Jurkat, Clone E6-1 (cell line): ENCODE measurements around the gene EFNA2.

Source experiments
- DNase-seq: peaks from one replicate; pipeline ENCODE4 v3.0.0-alpha.2; 2011; ENCODE audit warnings: low read depth, low spot score
- H3K4me3 ChIP-seq: 2 replicates; pipeline ENCODE4 v1.5.1; 2011; ENCODE audit warnings: mild to moderate bottlenecking, low read length, control low read depth, moderate library complexity

Gene EFNA2

DNA sequence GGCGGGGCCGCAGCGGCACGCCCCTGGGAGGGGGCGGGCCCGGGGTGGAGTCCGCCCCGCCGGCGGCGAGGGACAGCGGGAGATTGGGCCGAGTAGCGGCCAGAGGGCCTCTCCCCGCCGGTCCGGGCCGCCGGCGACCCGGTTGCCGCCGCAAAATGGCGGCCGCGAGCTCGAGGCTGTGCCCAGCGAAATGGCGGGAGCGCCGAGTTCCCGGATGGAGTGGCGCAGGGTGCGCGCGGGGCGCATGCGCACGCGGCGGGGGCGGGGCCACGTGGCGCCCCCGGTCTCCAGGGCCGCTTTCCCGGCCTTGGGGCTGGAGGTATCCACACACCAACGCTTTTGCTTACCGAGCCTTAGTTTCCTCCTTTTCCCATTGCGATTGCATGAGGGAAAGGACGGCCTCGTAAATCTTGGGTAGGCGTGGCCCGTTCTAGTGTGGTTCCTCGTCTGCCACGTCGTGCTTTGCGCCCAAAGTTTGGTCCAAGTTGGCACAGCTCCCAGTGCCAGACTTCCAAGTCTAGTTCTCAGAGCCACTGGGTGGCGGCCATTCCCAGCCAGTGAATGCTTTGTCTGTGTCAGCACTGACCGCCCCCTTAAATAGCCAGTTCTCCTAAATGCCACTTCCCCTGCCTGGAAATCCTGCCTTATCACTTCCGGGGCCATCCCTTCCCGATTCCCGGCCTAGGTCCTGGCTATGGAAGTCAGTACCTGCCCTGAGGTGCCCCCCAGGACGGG, 16.0 kb upstream of the EFNA2 start:
- DNase-seq = peak; percentile 72
- peak overlapping the region; percentile 98 for H3K4me3 ChIP-seq

DNA sequence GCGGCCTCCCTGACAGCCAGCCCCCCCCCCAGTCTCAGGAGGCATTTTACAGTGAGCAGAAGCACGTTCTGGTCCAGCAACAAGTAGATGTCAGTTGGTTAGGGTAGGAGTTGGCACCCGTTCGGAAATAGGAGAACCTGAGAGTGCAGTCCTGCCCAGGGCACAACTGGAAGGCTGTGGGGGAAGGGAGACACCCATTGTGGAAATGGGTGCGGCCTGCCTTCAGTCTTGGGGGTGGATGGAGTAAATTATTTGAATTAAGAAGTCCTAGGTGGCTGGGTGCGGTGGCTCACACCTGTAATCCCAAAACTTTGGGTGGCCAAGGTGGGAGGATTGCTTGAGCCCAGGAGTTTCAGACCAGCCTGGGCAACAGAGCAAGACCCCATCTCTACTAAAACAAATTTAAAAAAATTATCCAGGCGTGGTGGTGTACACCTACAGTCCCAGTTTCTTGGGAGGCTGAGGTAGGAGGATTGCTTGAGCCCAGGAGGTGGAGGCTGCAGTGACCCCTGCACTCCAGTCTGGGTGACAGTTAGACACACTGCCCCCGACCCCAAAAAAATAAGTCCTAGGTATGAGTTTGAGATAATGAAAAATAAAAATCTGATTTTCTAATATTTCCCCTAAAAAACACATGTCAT, 15.3 kb upstream of the EFNA2 start:
- H3K4me3 ChIP-seq = peak overlapping the region; percentile 98
- no peak for DNase-seq

- H3K4me3 ChIP-seq = peak overlapping the region; percentile 98
These were observed 14.7 kb upstream of the EFNA2 start for GRCh38 chr19:1270854-1271527.

DNA sequence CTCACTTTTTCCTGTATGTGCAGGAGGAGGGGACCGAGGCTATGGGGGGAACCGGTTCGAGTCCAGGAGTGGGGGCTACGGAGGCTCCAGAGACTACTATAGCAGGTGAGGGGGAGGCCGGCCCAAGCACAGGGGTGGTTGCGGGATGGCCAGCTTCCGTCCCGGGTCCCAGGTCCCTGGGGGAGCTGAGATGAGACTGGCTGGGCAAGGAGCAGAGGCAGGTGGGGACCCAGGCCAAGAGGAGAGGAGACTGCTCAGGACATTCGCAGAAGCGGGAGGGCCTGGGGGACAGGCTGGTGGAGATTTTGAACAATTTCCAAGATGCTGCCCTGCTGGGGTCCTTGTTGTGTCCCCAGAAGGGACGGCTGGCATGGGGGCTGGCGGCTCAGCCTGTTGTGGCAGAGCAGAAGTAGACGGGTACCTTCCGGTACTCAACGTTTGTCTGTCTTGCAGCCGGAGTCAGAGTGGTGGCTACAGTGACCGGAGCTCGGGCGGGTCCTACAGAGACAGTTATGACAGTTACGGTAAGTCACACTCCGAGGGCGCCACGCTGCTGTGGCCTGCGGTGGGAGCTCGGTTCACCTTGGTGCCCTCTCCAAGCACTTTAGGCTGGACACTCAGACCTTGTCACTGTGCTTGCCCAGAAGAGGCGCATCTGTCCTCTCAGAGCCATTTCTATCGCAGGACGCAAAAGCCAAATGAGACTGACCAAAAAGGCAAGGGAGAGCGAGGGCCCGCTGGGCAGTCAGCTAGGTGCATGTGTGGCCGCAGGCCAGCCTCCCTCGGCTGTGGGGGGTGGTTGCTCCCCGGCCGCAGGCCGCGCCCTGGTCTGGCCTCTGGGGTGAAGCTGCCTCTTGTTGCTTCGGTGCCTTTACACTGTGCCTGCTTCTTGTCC, 13.9 kb upstream of the EFNA2 start:
- H3K4me3 ChIP-seq = no peak overlapping the region
- DNase-seq = no peak

More at GRCh38 chr19:1270854-1271527, 14.7 kb upstream of the EFNA2 start:
- no peak for DNase-seq

DNA sequence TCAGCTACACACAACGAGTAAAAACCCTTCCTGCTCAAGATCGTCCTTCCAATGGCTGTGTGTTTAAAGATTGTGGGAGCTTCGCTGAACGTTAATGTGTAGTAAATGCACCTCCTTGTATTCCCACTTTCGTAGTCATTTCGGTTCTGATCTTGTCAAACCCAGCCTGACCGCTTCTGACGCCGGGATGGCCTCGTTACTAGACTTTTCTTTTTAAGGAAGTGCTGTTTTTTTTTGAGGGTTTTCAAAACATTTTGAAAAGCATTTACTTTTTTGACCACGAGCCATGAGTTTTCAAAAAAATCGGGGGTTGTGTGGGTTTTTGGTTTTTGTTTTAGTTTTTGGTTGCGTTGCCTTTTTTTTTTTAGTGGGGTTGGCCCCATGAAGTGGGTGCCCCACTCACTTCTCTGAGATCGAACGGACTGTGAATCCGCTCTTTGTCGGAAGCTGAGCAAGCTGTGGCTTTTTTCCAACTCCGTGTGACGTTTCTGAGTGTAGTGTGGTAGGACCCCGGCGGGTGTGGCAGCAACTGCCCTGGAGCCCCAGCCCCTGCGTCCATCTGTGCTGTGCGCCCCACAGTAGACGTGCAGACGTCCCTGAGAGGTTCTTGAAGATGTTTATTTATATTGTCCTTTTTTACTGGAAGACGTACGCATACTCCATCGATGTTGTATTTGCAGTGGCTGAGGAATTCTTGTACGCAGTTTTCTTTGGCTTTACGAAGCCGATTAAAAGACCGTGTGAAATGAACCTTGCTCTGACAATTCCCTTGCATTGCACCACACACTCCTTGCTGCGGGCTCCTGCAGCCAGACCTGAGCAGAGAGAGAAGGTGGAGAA, 13.0 kb upstream of the EFNA2 start:
- no peak for DNase-seq
- no peak overlapping the region for H3K4me3 ChIP-seq

GRCh38 chr19:1273263-1274041, 12.2 kb upstream of the EFNA2 start:
- no peak overlapping the region; the same call in 1 of the 2 replicates for H3K4me3 ChIP-seq
- DNase-seq = no peak

GRCh38 chr19:1274081-1274851, 11.4 kb upstream of the EFNA2 start:
- H3K4me3 ChIP-seq = peak overlapping the region; percentile 60
- DNase-seq = no peak

GRCh38 chr19:1274852-1275259, 10.8 kb upstream of the EFNA2 start:
- H3K4me3 ChIP-seq = peak overlapping the region; percentile 60
- DNase-seq = no peak

GRCh38 chr19:1275260-1275975, 10.3 kb upstream of the EFNA2 start, which contains the start of gene FAM174C:
TSS of gene FAM174C (plus strand) at chr19:1275530. CDS start at chr19:1275550, 20 bp downstream.
- peak; percentile 96 for DNase-seq
- H3K4me3 ChIP-seq = peak within 1 kb of the TSS; percentile 88

GRCh38 chr19:1275976-1276627, 9.6 kb upstream of the EFNA2 start:
- DNase-seq = no peak
- H3K4me3 ChIP-seq = peak overlapping the region; percentile 88

DNA sequence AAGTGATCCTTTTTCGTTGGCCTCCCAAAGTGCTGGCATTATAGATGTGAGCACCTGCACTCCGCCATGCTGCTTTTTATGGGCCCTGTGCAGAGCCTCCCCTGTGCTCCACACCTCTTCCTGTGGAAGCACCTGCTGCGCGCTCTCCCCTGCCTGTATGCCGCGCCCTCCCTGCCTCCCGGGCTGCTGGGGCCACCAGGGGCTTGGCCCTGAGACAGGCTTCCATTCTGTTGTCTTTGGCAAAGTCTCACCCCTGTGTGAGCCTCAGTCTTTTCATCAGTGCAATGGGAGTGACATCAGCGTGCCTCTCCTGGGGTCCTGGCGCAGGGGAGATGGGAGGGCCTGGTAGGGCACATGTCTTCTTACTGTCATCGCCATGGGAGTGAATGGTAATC, 9.0 kb upstream of the EFNA2 start:
- DNase-seq = no peak

GRCh38 chr19:1277061-1277460, 8.6 kb upstream of the EFNA2 start:
- H3K4me3 ChIP-seq = peak overlapping the region; percentile 88
- no peak for DNase-seq

More for the DNA sequence above, 9.0 kb upstream of the EFNA2 start:
- peak overlapping the region; percentile 88 for H3K4me3 ChIP-seq

DNA sequence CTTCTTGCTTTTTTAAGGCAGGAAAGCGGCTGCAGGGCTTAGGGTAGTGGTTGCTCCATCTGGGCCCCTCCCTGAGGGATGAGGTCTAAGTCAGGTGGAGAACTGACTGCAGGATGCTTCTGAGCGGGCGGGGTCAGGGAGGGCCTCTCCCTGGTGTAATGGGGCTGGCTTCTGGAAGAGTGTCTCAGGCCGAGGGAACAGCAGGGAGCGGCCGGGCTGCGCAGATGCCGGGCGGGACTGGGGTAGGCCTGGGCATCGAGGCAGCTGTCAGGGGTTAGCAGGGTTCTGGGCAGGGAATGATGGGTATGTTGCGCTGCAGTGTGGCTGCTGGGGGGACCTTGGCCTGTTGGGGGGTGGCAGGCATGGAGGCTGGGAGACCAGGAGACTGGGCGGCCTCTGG, 7.6 kb upstream of the EFNA2 start:
- H3K4me3 ChIP-seq = no peak overlapping the region
- DNase-seq = no peak

DNA sequence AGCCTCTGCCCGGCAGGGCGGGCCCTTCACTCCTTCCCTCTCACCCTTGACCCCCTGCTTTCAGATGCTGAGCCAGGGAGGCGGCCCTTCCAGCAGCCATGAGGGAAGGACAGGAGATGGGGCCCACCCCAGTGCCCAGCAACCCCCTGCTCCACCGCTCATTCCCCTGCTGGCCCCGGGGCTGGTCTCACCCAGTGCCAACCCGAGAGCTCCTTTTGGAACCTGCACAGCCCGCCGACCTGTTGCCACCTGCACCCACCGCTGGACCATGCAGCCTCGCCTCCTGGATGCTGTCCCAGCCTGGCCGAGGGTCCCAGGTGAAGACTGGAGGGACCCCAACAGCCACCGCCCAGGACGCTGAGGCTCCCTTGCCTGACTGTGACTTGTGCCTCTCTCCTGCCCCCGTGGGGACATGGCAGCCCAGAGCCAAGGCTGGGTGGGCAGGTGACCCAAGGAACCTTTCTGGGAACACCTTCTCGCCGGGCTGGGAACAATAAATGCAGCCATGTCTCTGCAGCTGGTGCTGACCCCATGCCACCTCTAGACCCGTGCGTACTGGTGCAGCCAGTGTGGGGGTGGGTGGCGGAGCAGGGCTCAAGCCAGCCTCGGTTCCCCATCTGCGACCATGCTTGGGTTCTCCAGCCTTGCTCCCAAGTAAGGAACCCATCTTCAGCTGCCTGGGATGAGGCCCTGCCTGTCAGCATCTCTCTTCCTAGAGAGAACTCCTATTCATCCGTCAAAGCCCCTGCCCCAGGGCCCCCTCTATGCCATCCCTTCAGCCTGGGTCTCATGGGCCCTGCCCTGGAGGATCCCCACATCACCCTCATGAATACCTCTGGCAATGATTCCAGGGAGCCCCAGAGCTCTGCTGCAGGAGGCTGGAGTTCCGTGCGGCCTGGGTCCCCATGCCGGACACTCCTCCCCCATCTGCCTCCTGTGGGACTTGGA, 6.7 kb upstream of the EFNA2 start:
- no peak for DNase-seq
- no peak overlapping the region for H3K4me3 ChIP-seq
